ENCODE data around the gene GSG1. TPM values are rescaled to one million over a fixed set of nuclear protein-coding genes. Genes with fewer than 3 reads are reported as not detected.
"Not testable (repeated sequence)": the region's sequence is repeated elsewhere in the genome, so short reads cannot be mapped to it uniquely, and the experiment has no call there.

GSG1 gene
- total RNA-seq, 2 donors from 2014 or later = not detected

DNA sequence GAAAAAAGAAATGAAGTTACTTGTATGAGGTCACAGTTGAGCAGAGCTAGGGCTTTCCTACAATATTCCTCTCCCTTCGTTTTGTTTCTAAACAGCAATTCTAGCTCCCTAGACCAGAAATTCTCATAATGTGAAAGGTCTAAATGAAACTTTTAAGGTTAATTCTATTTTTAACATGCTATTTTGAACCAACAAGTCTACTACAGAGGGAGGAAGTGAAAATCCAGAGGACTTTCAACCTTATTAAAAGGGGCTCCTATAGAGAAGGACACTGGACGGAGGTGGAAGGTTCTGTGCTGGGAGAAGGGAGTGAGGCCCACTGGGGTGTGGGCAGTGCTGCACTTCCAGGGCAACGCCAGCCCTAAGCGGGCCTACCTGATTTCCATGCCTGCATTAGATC, 13.4 kb downstream of the GSG1 start:
- TF ChIP-seq, protein P1, sequence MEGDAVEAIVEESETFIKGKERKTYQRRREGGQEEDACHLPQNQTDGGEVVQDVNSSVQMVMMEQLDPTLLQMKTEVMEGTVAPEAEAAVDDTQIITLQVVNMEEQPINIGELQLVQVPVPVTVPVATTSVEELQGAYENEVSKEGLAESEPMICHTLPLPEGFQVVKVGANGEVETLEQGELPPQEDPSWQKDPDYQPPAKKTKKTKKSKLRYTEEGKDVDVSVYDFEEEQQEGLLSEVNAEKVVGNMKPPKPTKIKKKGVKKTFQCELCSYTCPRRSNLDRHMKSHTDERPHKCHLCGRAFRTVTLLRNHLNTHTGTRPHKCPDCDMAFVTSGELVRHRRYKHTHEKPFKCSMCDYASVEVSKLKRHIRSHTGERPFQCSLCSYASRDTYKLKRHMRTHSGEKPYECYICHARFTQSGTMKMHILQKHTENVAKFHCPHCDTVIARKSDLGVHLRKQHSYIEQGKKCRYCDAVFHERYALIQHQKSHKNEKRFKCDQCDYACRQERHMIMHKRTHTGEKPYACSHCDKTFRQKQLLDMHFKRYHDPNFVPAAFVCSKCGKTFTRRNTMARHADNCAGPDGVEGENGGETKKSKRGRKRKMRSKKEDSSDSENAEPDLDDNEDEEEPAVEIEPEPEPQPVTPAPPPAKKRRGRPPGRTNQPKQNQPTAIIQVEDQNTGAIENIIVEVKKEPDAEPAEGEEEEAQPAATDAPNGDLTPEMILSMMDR (IDR thresholded peaks at IDR 0.05) = no peak
- Histone ChIP-seq H3K27ac (no peak overlapping the region), H3K27me3 (no peaks in the 10 kb centered on the region), H3K4me3 (no peak overlapping the region), H3K4me1 (peaks cover 0 to 4% of the 10 kb centered on the region in 2 donors), H3K9me3 (no peaks in the 10 kb centered on the region), H3K36me3 (no peaks in the 10 kb centered on the region)
- no peak for DNase-seq (ENCODE audit: low spot score)

DNA sequence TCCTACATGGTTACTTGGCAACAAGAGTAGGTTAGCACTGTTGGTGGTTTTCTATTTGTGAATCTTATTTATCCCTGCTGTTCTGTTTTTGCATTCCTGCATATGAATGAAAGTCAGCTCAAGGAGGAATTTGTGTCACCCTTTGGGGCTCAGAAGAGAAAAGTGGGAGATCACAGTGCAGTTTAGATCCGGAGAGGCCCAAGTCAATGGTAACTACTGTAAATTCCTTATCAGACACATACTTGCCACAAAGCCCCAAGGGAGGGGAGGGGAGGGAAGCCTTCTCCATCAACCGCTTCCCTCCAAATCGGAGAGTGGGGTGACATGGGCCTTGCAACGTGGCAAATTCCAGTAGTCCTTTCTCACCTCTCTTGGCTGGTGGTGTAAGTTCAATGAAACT, 15.0 kb downstream of the GSG1 start:
- Histone ChIP-seq H3K4me1 (peaks cover 0 to 1% of the 10 kb centered on the region in 2 donors), H3K9me3 (no peaks in the 10 kb centered on the region), H3K27me3 (no peaks in the 10 kb centered on the region), H3K4me3 (no peak overlapping the region), H3K36me3 (no peaks in the 10 kb centered on the region), H3K27ac (no peak overlapping the region)
- DNase-seq (ENCODE audit: low spot score) = no peak
- TF ChIP-seq, protein P1 (IDR thresholded peaks at IDR 0.05) = no peak

DNA sequence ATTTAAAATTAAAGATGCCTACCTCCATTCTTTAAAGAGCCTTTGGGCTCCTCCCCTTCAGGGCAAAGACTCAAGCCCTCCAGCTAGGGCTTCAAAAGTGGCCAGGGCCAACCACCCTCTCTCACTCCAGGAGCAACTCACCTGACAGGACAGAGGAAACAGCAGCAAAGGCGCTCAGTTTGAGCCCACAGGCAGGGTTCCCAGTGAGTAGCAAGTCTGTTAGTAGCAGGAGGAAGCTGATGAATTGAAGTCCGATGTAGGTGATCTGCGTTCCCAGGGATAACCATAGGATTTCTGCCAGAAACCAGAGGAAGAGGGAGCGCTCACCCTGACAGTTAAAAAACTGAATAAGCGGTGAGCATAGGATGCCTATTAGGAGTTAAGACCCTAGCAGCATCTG, 15.7 kb downstream of the GSG1 start:
- TF ChIP-seq, protein P1 (IDR thresholded peaks at IDR 0.05) = no peak
- no peak for DNase-seq (ENCODE audit: low spot score)
- Histone ChIP-seq H3K27ac (no peak overlapping the region), H3K36me3 (no peaks in the 10 kb centered on the region), H3K9me3 (no peaks in the 10 kb centered on the region), H3K4me3 (no peak overlapping the region), H3K27me3 (no peaks in the 10 kb centered on the region), H3K4me1 (no peaks in the 10 kb centered on the region)

DNA sequence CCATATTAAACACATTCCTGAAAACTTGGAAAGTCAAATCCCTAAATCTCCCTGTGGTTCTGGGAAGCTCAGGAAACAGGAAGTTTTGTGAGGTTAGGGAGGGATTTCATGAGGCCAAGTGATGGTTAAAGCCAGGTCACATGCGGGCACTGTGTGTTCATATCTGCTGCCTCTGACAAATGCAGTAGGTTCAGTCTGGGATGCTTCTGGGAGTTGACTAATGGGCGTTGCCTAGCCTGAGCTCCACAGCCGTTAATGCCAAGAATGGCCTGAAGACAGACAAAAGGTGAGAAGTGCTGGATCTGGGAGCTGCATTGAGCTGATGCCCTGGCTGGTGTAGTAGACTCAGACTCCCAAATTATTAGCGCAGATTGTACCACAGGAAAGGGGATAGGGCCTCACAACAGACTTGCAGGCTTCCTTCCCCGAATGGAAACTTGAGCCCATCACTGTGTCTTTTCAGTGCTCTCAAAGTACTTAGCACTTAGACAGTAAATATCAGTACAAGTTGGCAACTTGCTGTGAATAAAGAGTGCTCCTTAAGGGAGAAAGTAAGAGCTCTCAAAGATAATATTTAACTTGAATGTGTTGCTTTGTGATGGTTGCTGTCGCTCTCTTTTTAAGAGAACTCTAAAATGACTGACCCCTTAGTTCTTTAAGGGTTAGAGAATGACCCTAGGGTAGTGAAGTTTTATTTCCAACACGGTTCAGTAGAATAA, 17.3 kb downstream of the GSG1 start:
- no peak overlapping the region for H3K27ac ChIP-seq
- no peaks in the 10 kb centered on the region for H3K27me3 ChIP-seq
- H3K4me1 ChIP-seq = no peaks in the 10 kb centered on the region
- no peak overlapping the region for H3K4me3 ChIP-seq
- TF ChIP-seq, protein P1 (IDR thresholded peaks at IDR 0.05) = no peak
- H3K36me3 ChIP-seq = no peaks in the 10 kb centered on the region
- no peaks in the 10 kb centered on the region for H3K9me3 ChIP-seq
- no peak for DNase-seq (ENCODE audit: low spot score)

DNA sequence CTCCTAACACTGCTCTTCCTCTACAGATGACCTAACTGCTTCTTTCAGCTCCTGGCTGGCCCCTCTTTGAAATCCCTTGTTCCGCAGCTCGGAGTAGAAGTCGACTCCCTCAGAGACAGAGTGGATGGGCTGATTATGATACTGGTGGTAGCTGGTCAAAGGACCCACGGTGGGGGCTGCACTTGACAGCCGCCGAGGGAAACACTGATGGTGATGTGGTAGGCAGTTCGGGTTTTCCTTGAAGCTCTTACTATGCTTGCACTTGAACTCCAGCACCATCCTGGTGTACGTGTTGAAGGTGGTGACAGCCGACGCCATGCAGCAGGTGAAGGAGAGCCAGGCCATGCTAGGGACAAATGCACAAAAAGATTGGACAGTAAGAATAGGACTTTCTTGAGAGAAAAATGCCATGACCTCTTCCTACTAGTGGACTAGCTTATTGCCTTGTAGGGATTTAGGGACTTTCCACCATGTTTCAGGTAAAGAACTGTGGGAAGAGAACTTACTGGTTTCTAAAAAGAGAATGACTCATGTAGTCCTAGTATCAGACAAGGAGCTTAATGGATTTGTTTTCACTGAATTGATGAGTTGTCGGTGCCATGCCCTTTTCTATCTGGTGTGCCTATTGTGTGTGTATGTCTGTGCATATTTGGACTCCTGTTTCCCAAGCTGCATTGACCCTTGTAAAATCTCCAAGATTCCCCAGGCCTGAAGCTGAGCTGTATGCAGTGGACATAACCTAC, 18.4 kb downstream of the GSG1 start:
- TF ChIP-seq, protein P1 (IDR thresholded peaks at IDR 0.05) = no peak
- Histone ChIP-seq H3K9me3 (no peaks in the 10 kb centered on the region), H3K27me3 (no peaks in the 10 kb centered on the region), H3K36me3 (peaks cover 7% of the 10 kb centered on the region), H3K4me3 (no peak overlapping the region), H3K4me1 (no peaks in the 10 kb centered on the region), H3K27ac (no peak overlapping the region)
- no peak for DNase-seq (ENCODE audit: low spot score)

DNA sequence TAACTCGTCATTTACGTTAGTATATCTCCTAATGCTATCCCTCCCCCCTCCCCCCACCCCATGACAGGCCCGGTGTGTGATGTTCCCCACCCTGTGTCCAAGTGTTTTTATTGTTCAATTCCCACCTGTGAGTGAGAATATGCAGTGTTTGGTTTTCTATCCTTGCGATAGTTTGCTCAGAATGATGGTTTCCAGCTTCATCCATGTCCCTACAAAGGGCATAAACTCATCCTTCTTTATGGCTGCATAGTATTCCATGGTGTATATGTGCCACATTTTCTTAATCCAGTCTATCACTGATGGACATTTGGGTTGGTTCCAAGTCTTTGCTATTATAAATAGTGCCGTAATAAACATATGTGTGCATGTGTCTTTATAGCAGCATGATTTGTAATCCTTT, 19.8 kb downstream of the GSG1 start:
- not testable (repeated sequence) for H3K27ac ChIP-seq; H3K4me1 ChIP-seq; H3K9me3 ChIP-seq; DNase-seq (ENCODE audit: low spot score); H3K4me3 ChIP-seq; H3K27me3 ChIP-seq; H3K36me3 ChIP-seq
